KBM-7 (cell line): ENCODE measurements around the gene UXS1.
"Not testable (repeated sequence)": the region's sequence is repeated elsewhere in the genome, so short reads cannot be mapped to it uniquely, and the experiment has no call there.

Source experiments
- DNase-seq: peaks from one replicate; pipeline ENCODE4 v3.0.0-alpha.2; 2015
- in situ Hi-C: fragments of 300-500 bp; cut with MboI; formaldehyde crosslinking; loops from 2 replicates; pipeline ENCODE4 v1.14.3; 2020; ENCODE audit warnings: low sequenced_read_pairs, low pct_unique_long_range_greater_than_20kb, mixed read lengths

Gene UXS1

DNA sequence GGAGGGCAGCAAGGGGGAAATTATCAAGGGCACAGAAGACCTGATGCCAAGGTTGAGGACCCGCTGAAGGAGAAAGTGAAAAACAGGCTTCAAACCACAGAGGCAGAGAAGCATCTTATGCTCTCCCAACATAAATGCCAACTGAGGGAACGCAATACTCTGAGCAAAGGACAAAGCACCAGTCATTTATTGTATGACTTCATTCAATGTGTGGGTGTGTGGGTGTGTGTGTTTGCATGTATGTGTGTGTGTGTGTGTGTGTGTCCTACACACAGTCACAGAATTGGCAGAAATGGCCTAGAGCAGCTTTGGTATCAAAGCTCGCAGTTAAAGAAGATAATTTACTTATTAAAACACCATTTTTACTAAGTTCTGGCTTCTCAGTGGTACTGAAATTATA, 51.4 kb downstream of the UXS1 start:
- no peak for DNase-seq
- in situ Hi-C loops, result no loop called here

DNA sequence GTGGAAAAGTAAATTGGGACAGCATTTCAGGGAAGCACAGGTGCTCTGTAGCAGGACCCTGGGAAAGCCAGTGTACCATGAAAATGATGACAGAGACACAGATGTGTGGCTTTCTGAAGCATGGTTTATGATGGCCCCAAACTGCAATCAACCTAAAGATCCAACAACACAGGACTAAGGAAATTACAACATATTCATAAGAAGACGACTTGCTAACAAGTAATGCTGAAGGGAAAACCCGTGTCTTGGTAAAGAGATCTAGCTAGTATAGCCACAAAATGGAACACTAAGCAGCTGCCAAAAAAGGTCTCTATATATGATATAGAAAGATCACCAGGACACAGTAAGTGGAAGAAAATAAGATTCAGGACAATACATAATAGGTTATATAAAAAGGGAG, 53.2 kb downstream of the UXS1 start:
- in situ Hi-C loops, result no loop called here
- no peak for DNase-seq

DNA sequence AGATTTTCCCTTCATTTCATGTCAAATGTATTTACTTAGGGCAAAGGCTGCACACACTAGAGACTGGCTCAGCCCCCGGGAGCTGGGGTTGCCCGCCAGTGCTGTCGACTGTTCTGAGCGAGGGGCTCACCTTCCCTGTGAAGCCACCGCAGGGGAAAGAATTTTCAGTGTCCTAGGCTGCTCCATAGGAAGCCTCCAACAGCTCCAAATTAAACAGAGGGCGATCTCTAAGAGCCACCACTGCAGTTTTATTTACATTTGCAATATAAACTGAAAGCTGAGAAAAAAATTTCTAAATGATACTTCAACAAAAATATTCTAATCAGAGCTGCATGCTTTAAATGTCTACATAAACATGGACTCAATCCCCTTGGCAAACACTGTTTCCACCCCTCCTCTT, 54.0 kb downstream of the UXS1 start:
- in situ Hi-C loops, result no loop called here
- DNase-seq, result no peak

DNA sequence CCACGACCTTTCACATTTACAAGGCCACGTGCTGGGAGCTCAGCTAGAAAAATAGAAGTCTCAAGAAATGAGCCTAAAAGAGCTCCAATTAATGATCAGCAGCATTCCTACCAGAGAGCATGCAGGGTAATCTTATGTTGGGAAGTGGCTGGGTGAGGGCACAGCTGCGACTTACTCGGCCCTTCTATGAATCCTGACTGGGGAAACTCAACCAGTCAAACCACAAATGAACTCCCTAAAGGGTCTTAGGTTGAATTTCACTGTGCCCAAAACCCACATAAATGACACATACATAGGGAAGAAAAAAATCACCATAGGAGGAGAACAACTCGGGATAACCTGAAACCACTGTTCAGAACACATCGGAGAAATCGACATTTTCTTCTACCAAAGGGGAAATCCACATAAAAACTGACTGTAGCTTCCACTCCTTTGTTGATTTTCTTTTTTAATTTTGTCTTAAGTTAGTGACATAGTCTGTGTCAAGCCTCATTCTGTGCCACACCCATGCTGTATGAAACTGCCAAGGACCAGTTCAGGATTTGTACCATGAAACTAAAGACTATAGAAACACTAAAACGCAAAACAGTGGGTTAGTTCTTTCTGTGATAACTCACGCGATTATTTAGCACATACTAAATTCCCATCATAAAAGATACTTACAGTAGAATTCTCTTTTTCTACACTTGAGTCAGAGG, 54.7 kb downstream of the UXS1 start:
- in situ Hi-C loops, result no loop called here
- DNase-seq, result no peak

DNA sequence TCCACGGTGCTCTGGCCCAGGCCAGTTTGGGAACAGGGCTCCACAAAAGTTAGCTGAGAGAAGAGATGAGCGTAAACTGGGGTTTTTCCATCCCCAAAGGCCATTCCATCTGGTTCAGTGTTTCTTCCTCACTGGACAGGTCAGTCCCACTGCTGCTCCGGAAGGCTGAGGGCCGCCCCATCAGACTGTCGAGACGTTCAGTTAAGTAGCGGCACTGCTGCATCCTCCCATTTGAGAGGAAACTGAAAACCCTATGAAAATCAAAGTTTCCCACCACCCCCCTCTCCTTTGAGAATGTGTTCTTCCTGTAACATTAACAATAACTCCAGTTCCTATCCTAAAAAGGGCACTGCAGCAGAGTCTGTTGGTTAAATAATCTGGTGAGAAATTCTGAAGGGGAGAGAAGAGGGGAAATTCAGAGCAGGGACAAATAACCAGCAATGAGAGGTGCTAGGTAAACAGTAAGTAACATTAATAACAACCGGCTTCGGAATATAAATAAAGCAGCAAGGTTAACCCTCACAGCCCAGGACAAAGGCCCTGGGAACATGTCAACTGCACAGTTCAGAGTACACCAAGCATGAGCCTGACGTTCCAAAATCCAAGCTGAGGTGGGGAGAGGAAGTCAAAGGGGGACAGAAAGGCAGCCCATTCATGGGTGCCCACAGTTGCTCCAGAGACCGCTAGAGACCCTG, 55.4 kb downstream of the UXS1 start:
- in situ Hi-C loops, result no loop called here
- no peak for DNase-seq

DNA sequence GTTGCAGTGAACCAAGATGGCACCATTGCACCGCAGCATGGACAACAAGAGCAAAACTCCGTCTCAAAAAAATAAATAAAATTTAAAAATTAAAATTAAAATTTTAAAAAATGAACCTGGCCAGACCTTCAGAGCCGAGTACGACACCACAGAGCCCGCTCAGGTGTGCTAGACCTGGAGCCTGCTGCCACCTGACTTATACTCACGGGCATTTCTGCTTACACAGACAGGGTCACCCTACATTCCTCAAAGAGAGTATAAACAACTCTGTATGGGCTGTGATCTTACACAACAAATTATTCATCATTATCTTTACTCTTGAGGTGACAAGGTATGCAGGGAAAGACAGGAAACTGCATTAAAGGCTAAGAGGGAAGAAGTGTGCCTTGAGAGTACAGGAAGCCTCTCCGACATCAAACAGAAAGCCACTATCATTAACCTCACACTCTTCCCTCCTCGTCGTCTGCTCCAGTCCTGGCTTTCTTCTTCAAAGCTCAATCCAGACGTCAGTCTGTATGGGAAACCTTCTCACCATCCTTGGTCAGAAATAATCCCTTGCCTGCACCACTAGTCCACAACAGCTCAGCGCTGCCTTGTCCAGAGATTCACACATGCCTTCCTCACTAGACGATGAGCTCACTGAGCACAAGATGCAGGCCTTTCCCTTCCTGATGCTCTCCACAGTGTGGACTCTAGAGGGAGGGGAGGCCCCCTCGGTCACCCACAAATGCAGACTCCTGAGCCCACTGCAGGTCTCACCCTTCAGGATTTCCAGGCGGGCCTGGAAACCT, 56.2 kb downstream of the UXS1 start:
- in situ Hi-C loops, result no loop called here
- DNase-seq, result no peak

DNA sequence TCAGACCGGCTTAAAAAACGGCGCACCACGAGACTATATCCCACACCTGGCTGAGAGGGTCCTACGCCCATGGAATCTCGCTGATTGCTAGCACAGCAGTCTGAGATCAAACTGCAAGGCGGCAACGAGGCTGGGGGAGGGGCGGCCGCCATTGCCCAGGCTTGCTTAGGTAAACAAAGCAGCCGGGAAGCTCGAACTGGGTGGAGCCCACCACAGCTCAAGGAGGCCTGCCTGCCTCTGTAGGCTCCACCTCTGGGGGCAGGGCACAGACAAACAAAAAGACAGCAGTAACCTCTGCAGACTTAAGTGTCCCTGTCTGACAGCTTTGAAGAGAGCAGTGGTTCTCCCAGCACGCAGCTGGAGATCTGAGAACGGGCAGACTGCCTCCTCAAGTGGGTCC, 62.9 kb downstream of the UXS1 start:
- DNase-seq, in situ Hi-C loops: not testable (repeated sequence)

DNA sequence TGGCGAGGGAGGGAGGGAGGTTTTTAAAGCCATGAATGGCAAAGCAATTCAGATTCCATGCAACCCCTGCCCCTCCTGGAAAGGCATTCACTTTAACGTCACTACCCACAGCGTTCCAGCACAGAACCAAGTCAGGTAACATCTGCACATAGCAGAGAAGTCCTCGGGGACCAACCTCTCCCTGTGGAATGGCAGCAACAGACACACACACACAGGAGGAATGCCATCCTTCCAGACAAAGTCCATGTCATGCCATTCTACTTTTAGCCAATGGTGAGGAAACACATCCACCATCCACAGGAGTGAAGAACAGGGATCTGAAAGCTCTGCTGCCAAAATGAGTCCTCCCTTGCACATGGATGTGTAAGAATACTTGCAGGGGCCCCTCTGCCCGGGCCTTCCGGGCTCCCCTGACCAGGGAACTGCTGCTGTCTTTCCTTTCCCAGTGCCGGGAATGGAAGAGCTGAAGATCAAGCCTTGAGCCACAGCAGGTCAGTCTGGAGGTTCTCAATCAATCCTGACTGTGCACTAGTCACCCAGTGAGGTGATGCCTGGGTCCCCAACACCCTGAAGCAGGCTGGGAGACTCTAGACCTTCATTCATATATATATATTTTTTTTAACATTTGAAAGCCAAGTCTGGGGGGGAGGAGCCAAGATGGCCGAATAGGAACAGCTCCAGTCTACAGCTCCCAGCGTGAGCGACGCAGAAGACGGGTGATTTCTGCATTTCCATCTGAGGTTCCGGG, 63.7 kb downstream of the UXS1 start:
- in situ Hi-C loops, result no loop called here
- no peak for DNase-seq

DNA sequence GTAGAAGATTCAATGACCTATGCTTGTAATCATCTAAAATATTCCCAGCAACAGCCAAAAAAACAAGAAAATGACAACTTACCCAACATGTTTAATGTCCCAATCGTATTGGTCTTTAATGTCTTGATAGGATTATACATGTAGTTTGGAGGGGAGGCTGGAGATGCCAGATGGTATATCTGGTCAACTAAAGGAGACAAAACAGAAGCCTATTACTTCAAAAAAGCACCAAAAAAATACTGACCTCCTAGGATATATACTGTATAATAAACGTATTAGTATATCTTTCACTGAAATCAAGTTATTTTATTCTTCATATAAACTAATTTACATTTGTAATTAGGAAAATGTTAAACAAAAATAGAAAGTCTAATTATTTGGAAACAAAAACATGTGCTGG, 64.5 kb downstream of the UXS1 start:
- no peak for DNase-seq
- in situ Hi-C loops, result no loop called here

DNA sequence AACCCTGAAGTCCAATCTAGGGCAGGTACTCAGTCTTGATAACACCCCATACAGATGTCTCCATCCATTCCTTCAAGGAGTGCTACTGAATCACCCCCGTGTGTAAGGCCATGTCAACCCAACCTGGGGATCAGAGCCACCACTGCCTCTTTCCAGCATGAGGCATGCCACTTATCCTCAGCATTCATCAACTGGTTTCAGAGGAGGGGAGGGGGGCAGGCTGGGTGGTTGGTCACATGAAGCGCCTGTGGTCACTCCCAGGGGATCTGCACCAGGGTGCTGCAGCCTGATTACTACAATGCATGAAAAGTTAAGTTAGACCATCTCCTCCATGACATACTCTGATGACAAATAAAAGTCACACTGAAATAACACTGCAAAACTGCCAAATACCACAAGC, 65.0 kb downstream of the UXS1 start:
- in situ Hi-C loops, result no loop called here
- no peak for DNase-seq

DNA sequence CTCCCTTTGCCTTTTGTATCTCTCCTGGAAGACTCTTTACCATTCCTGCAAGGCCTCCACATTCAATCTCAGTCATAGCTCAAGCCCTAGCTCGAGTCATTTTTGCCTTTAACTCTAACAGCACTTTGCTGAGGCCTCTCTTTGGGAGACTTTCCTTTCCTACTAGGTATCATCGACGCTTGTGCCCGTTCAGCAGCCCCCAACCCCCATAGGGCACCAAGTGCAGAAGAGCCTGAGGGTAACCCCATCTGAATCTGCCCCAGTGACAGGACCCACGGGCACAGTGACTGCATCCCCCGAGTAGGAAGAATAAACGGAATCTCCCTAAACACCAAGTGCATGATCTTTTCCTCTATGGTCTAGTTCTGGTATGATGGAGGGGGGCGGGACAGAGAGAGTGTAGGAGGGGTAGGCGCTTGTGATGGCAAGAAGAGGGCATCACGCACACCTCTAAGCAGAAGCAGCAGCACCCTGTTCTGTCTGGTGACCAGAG, 66.3 kb downstream of the UXS1 start:
- DNase-seq, result no peak
- in situ Hi-C loops, result no loop called here

DNA sequence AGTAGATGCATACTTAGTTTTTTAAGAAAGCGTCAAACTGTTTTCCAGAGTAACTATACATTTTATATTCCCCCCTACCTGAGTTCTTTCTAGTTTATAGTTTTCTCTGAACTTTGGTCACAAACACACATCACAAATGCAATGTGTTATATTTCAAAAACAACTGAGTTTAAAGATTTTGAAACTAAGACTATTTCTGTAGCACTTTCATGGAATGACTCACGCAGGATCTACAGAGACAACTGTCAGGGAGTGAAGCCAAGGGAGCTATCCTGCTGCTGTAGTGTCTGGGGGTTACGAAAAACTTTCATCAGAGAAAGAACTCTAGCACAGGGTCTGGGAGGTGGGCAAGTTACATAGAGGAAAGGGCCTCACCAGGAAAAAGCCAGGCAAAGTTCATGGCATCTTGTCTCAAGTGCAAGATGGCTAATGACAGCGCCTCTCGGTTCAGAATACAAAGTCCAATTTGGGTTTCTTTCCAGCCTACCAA, 66.8 kb downstream of the UXS1 start:
- in situ Hi-C loops, result no loop called here
- no peak for DNase-seq

DNA sequence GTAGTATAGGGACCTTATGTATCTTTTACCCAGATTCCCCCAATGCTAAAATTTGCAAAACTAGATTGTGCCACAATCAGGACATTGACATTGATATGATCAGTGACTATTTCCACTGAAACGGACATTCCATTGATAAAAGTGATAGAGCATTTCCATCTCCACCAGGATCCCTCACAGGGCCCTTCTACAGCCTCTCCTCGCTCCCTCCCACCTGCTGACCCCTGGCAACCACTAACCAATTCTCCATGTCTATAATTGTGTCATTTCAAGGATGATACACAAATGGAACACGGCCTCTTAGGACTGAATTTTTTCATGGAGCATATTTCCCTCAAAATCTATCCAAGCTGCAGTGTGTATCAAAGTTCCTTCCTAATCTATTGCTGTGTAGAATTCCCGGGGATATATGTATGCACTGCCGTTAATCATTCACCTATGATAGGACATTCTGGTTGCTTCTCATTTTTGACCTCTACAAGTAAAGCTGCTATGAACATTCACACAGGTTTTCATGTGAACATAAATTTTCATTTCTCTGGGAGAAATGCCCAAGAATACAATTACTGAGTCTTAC, 67.3 kb downstream of the UXS1 start:
- in situ Hi-C loops, result no loop called here
- no peak for DNase-seq

DNA sequence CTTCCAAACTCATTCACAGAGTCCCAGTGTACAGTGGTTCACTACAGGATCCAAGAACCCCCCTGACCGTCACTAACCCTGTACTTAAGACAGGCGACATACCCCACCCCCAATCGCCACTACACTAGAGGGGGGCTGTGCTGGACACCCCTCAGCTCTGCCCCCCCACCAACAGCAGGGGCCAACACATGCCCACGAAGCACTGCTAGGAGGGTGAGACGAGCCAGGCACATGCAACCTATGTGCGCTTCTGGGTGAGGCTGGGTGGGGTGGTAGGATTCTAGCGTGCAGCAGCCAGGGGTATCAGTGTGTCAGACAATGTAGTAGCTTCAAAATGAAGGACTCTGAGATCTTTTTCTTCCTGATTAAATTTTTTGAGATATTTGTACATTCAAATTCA, 67.8 kb downstream of the UXS1 start:
- DNase-seq, result no peak
- in situ Hi-C loops, result no loop called here

DNA sequence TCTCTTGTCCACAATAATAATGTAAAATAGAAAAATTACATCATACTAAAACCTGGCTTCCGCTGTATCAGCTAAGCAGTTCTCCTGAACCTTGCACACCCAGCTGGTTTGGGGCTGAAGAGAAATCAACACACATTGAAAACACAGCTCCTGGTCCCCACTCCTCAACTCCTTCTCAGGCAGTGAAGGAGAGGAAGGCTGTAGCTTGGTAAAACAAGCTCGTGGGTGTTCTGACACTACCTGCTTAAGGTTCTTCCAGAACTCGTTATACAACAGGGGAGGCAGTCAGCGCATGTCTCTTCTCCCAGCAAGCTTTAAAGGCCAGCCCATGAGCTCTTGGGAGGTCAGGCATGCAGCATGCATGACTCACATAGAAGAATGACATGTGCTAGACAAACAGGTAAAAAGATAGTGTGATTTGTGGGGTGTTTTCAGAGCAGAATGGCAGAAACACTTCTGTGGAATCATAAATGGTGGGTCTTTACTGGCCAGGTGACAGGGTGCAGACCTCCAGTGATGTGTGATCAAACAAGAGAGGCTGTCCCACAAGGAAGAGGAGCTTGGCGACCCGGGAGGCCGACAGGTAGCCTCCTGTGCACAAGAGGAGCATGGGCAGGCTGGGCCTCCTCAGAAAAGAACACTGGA, 69.1 kb downstream of the UXS1 start:
- in situ Hi-C loops, result no loop called here
- DNase-seq, result no peak

DNA sequence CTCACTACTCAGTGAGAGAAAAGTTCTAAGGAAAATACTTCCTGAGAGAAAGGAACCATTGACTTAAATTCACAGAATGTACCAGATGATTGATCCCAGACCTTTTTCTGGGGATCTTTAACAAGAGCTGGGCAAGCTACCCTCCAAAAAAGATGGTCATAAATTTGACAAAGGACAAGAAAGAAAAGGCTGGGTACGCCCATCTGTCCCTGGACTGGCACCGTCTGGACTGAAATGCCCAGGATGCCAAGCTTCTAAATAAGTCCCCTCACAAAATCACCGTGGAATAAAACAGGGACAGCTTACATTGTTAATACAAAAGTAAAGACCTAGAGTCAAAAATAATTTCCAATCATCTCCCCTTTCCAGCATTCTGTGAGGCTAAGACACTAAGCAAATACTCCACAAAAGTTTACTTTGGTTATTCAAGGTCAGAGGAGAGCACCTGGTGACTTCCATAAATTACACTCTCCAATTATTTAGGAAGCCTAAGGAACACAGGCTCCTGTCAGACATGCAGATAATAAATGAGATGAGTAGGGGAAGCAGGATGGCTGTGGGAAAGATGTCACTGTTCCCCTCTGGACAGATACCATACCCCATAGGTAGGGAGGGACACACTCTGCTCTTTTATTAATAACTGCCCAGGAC, 69.9 kb downstream of the UXS1 start:
- no peak for DNase-seq
- in situ Hi-C loops, result no loop called here

DNA sequence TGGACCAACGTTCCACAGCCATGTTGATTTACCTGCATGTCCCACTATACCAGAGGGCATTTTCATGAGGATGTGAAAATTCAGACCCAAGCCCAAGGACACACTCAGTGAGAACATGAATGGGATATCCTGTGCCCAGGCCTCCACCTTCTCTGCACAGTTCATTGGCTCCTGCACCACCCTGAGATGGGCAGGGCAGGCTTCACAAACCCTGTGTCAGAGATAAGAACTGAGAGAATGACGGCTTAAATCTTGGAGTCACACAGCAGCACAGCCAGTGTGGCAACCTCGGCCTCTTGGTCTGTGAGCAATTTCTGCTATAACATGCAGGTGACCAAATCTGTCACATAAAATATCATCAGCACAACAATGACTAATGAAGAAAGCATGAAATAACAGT, 71.9 kb downstream of the UXS1 start:
- DNase-seq, result no peak
- in situ Hi-C loops, result no loop called here

DNA sequence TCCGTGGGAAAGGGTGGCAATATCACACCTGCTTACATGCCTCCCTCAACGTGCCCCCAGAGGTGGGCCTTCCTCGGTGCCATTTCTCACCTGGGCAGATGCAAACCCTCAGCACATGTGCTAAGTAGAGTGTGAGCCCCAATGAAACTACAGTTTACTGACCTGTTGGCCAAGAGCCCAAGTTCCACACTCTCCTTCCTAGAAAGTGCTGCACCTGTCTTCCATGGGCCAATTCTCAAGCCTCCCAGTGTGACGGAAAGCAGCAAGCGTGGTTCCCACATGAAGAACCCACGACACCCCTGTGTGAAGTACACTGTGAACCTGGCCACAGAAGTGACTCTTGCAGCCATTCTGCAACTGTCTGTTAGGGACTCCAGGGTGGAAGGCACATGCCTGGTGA, 73.7 kb downstream of the UXS1 start:
- in situ Hi-C loops, result no loop called here
- DNase-seq, result no peak
